ENCODE results near the gene IGF2R.

GRCh38 chr6:160050022-160050421 is 81.1 kb downstream of the IGF2R start:
- no peak for TF ChIP-seq CTCF (IDR thresholded peaks at IDR 0.05; ENCODE audit: borderline replicate concordance, extremely low read depth, low read length, poor library complexity, severe bottlenecking)
- TF ChIP-seq EZH2 (IDR thresholded peaks at IDR 0.05; ENCODE audit: borderline replicate concordance, low read depth, low read length, severe bottlenecking): no peak
